Upper lobe of left lung (tissue), 4 donors: ENCODE measurements around the gene SDHAF1.

ENCODE experiments used
- CTCF ChIP-seq, 6 experiments: fragments of 450-650 bp in 4 of 6; fragments of 200-600 bp in 2 of 6; sonication (generic) in 2 of 6; IDR thresholded peaks; one replicate each; pipeline ENCODE4 v1.5.1; 2016 to 2019; ENCODE audit warnings: antibody characterized with exemption in 6 of 6
- EP300 ChIP-seq, 4 donors: sonication (generic); formaldehyde crosslinking; IDR thresholded peaks; one replicate each; pipeline ENCODE4 v1.5.1; 2017; ENCODE audit warnings: antibody characterized with exemption in 4 of 4, control low read depth in 2 of 4
- POLR2AphosphoS5 ChIP-seq, 2 donors: sonication (generic); formaldehyde crosslinking; IDR thresholded peaks; one replicate each; pipeline ENCODE4 v1.5.1; 2017; ENCODE audit warnings: antibody characterized with exemption in 2 of 2

DNA sequence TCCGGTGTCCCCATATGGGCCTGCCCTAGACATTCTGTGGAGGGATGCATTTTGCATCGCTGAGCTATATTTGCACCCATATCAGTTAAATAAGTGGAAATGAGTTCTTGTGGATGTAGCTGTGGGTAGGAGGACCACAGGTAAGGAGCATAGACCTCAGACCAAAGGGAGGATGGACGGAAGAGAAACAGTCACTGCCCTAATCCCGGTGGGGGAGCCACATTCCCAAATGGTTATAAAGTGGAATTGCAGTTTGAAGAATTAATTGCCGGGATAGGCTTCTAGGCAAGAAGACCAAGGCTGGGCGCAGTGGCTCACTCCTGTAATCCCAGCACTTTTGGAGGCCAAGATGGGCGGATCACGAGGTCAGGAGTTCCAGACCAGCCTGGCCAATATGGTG, 1.8 kb downstream of the SDHAF1 start:
- TF ChIP-seq POLR2AphosphoS5 (IDR thresholded peaks at IDR 0.05) (no peak), CTCF (IDR thresholded peaks at IDR 0.05) (no peak), EP300 (IDR thresholded peaks at IDR 0.05) (no peak)
